ENCODE measurements around the gene NLRP6. TPM values are rescaled to one million over a fixed set of nuclear protein-coding genes. Genes with fewer than 3 reads are reported as not detected.

NLRP6 gene
- total RNA-seq, 1 experiment from 2014 or later = not detected

GRCh38 chr11:255176-255575, 23.0 kb upstream of the NLRP6 start:
- Histone ChIP-seq H3K27me3 (replicated peaks; ENCODE audit: insufficient read depth, low read depth, low read length, poor library complexity) (no peaks in the 10 kb centered on the region), H3K4me3 (ENCODE audit: low read depth, low read length, poor library complexity, severe bottlenecking) (no peak overlapping the region), H3K9me3 (ENCODE audit: low read depth, low read length, poor library complexity, severe bottlenecking) (no peaks in the 10 kb centered on the region), H3K36me3 (ENCODE audit: insufficient read depth, low read length, poor library complexity, severe bottlenecking) (peaks cover 26% of the 10 kb centered on the region), H3K27ac (ENCODE audit: low read depth, low read length, poor library complexity, severe bottlenecking) (no peak overlapping the region), H3K4me1 (ENCODE audit: insufficient read depth, low read length, poor library complexity, severe bottlenecking) (no peaks in the 10 kb centered on the region)
- intact Hi-C loops (cut with micrococcal nuclease; ENCODE audit: unreplicated experiment) = loop anchor here (10.0 kb wide), 1 partner anchor 100 kb away; no protein-coding TSS in a partner anchor
- no peak for DNase-seq (ENCODE audit: low spot score)
- POLR2A ChIA-PET (ENCODE audit: low non-redundant PET) = no interaction called here
- TF ChIP-seq EZH2 (IDR thresholded peaks at IDR 0.05; ENCODE audit: borderline replicate concordance, low read depth, low read length, poor library complexity, severe bottlenecking) (no peak), CTCF (conservative IDR thresholded peaks at IDR 0.05; ENCODE audit: low read depth, low read length) (no peak)
- CTCF ChIA-PET = no interaction called here
- no TSS peak for BruUV-seq (replicated peaks)

- DNase-seq (ENCODE audit: low spot score) = no peak
- CTCF ChIA-PET = no interaction called here
- POLR2A ChIA-PET (ENCODE audit: low non-redundant PET) = no interaction called here
- TF ChIP-seq CTCF (conservative IDR thresholded peaks at IDR 0.05; ENCODE audit: low read depth, low read length) (no peak), EZH2 (IDR thresholded peaks at IDR 0.05; ENCODE audit: borderline replicate concordance, low read depth, low read length, poor library complexity, severe bottlenecking) (no peak)
- no peak overlapping the region for H3K4me3 ChIP-seq (ENCODE audit: low read depth, low read length, poor library complexity, severe bottlenecking)
- no TSS peak for BruUV-seq (replicated peaks)
- H3K4me1 ChIP-seq (ENCODE audit: insufficient read depth, low read length, poor library complexity, severe bottlenecking) = no peaks in the 10 kb centered on the region
- intact Hi-C loops (cut with micrococcal nuclease; ENCODE audit: unreplicated experiment) = loop anchor here (10.0 kb wide), 1 partner anchor 99 kb away; no protein-coding TSS in a partner anchor
- H3K9me3 ChIP-seq (ENCODE audit: low read depth, low read length, poor library complexity, severe bottlenecking) = no peaks in the 10 kb centered on the region
- H3K36me3 ChIP-seq (ENCODE audit: insufficient read depth, low read length, poor library complexity, severe bottlenecking) = peaks cover 21% of the 10 kb centered on the region
- no peak overlapping the region for H3K27ac ChIP-seq (ENCODE audit: low read depth, low read length, poor library complexity, severe bottlenecking)
- no peaks in the 10 kb centered on the region for H3K27me3 ChIP-seq (replicated peaks; ENCODE audit: insufficient read depth, low read depth, low read length, poor library complexity)
Observed at GRCh38 chr11:255816-256215, 22.4 kb upstream of the NLRP6 start.

GRCh38 chr11:256952-257737, 21.1 kb upstream of the NLRP6 start:
- Histone ChIP-seq H3K4me3 (ENCODE audit: low read depth, low read length, poor library complexity, severe bottlenecking) (no peak overlapping the region), H3K4me1 (ENCODE audit: insufficient read depth, low read length, poor library complexity, severe bottlenecking) (no peaks in the 10 kb centered on the region), H3K36me3 (ENCODE audit: insufficient read depth, low read length, poor library complexity, severe bottlenecking) (peaks cover 7% of the 10 kb centered on the region), H3K27me3 (replicated peaks; ENCODE audit: insufficient read depth, low read depth, low read length, poor library complexity) (no peaks in the 10 kb centered on the region), H3K27ac (ENCODE audit: low read depth, low read length, poor library complexity, severe bottlenecking) (no peak overlapping the region), H3K9me3 (ENCODE audit: low read depth, low read length, poor library complexity, severe bottlenecking) (no peaks in the 10 kb centered on the region)
- DNase-seq (ENCODE audit: low spot score) = no peak
- intact Hi-C loops (cut with micrococcal nuclease; ENCODE audit: unreplicated experiment) = loop anchor here (10.0 kb wide), 1 partner anchor 98 kb away; no protein-coding TSS in a partner anchor
- no TSS peak for BruUV-seq (replicated peaks)
- TF ChIP-seq EZH2 (IDR thresholded peaks at IDR 0.05; ENCODE audit: borderline replicate concordance, low read depth, low read length, poor library complexity, severe bottlenecking) = no peak
- TF ChIP-seq CTCF (conservative IDR thresholded peaks at IDR 0.05; ENCODE audit: low read depth, low read length) = no peak
- ChIA-PET CTCF (no interaction called here), POLR2A (ENCODE audit: low non-redundant PET) (no interaction called here)

Data from A673 (cell line).